HUDEP-2 (cell line): ENCODE data around the gene TMEM165.

Experiments
- DNase-seq, 76 experiments: peaks; one replicate each; lab custom pipeline; 2025; ENCODE audit not compliant: unreplicated experiment in 76 of 76; lab: John Stamatoyannopoulos, UW

The TMEM165 gene

GRCh38 chr4:55366621-55367020 lies 29.1 kb upstream of the TMEM165 start:
- DNase-seq, result no peak

DNA sequence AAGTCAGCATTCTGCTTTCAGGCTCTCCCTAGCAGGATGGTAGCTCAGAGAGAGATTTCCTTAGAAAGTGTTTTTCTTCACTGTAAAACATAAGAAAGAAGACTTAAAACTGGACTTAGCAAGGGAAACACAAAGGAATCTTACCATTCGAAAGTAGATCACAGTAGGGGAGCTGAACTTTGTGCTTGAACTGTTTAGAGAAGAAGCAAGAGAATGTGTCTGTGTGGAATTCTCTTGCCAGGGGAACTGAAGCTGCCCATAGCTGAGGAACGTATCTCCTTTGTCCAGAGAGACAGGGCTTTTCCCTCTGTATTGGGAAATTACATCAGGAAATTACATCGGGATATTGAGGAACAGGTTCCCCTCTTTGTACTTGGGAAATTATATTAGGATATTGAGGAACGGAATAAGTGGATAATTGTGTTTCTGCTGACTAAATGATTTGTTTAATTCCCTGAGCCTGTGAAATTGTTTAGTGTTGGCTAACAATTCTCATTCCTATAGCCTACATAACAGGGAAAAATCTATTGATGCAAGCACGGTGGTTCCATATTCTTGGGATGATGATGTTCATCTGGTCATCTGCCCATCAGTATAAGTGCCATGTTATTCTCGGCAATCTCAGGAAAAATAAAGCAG lies 28.6 kb upstream of the TMEM165 start:
- no peak for DNase-seq

DNA sequence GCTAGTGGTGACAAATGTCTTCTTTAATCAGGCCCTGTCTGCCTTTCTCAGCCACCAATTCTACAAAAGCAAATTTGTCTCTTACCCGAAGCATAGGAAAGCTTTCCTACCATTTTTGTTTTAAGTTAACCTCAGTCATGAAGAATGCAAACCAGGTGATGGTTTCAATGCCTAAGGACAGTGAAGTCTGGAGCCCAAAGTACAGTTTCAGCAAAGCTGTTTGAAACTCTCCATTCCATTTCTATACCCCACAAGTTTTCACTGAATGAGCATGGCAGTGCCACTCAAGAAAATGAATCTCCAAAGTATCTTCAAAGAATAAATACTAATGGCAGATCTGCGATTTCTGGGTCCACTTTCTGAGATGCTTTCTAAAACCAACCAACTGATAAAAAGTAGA lies 25.8 kb upstream of the TMEM165 start:
- no peak for DNase-seq

DNA sequence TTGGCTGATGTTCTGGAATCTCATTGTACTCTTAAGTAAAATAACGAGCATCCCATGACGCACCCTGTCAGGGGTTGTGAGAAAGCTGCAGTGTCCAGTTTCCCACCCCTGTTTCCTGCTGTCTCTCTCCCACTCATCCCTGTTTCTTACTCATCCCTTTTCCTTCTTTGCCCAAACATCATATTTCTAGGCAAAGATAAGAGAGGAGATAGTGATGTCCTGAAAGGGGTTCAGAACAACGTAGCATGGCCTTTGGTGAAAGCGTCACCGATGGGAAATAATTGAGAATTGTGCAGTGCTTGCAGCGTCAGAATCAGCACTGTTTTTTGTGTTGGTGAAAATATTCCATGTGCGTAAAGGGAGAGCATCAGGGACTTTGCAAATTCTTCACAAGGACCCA lies 23.5 kb upstream of the TMEM165 start:
- DNase-seq, result no peak

GRCh38 chr4:55373461-55373860 lies 22.3 kb upstream of the TMEM165 start:
- no peak for DNase-seq

DNA sequence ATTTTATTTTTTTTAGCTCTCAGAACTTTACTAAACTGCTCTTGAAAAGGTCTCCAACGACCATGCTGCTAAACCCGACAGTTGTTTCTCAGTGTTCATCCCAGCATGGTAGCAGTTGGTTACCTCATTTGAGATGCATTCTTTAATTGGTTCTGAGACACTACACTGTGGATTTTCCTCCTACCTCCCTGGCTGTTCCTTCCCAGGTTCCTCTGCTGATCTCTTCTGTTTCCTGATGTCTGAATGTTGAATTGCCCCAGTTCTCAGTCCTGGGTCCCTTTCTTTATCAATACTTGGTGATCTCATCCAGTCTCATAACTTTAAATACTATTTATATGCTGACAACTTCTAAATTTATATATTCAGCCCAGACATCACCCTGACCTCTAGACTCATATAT lies 19.1 kb upstream of the TMEM165 start:
- DNase-seq, result no peak

DNA sequence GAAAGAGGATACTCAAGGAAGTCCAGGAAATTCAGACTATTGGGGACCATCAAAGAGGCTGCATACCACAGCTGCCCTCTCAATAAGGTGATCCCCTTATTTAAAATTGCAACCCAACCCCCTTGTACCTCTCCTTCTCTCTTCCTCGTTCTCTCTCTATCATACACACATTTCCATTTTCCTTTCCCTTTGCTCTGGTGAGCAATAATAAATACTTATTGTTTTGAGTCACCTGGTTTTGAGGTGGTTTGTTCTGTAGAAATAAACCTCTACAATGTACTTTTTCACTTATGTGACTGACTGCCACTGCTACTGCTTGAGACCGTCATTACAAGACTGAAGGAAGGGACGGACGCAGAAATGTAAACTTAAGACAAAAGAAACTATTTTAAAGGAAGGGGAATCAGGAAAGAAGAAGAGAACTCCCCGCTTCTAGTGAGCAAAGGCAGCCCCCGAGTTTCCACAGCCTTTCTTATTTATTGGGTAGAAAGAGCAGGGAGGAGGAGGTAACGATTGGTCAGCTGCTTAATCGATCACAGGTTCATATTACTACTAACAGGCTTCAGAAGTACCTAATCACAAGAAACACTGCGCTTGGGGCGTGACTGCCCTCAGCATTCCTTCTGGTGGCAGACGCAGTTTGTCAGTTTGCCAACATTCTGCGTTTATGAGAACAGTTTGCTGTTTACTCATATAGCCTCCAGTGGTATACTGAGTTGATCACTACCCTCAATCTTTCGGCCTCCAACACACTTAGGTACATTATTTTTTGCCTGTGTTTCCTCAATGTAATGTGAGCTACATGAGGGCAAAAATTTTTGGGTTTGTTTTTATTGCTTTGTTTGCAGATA lies 16.9 kb upstream of the TMEM165 start:
- peak in 73 of 76 experiments; percentile 11 to 84 (median 55) for DNase-seq

DNA sequence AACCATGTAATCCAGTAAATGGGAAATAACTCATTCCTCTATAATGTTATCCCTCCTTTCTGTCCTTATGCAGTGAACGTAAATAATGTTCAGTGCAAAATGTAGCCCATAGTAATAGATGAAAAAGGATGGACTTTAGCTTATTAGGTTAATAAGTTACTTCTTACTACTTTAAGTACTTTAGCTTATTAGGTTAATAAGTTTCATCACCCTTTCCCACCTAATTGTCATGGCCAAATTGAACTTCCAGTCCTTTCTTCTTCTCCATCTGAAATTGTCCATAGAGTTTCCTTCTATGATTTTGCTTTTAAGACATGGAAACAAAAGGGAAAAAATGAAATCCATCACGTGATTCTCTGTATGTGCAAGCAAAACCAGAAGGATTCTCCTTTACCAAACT lies 15.2 kb upstream of the TMEM165 start:
- no peak for DNase-seq

GRCh38 chr4:55381502-55381901 lies 14.3 kb upstream of the TMEM165 start:
- peak in 2 of 76 experiments; percentile 18 to 27 for DNase-seq

DNA sequence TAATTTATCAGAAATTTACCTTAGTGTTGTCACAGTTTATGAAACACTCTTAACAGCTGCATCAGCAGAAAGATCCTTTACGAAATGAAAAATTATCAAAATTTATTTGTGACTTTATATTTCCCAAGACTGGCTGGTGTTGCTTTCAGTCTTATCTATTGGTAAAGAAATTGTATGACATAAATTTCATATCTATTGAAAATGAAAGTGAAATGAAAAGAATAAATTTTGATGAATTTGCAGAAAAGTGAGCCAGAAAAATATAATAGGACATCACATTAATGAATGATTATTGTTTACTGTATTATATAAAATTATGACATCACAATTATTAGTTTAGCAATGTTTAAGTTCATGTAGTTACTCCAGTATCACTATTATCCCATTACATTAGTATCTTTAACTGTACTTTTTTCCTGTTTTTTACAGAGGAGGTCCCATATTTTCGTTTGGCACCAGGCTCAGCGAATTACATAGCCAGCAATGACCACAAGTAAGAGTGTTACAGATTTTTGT lies 13.2 kb upstream of the TMEM165 start:
- no peak for DNase-seq

GRCh38 chr4:55385201-55385649 lies 10.5 kb upstream of the TMEM165 start:
- DNase-seq, result peak in 14 of 76 experiments; percentile 6 to 40 (median 21)

DNA sequence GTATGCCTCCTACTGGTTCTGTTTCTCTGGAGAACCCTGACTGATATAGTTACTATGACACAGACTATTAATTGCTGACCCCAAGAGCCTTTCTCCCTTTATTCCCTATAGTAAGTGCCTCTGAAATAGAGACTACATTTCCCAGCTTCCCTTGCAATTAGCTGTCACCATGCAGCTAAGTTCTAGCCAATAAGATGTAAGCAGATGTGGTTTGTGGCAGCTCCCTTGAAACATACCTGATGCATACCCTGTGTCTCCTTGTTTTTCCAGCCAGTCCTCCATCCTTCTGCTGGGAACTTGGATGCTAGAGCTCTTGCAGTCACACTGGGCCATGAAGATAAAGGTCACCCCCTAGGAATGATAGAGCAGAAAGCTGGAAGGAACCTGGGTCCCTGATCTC lies 9.7 kb upstream of the TMEM165 start:
- peak in 41 of 76 experiments; percentile 1 to 76 (median 38) for DNase-seq

- peak in 74 of 76 experiments; percentile 16 to 96 (median 79) for DNase-seq
Measured at GRCh38 chr4:55386840-55387239, 8.9 kb upstream of the TMEM165 start.

DNA sequence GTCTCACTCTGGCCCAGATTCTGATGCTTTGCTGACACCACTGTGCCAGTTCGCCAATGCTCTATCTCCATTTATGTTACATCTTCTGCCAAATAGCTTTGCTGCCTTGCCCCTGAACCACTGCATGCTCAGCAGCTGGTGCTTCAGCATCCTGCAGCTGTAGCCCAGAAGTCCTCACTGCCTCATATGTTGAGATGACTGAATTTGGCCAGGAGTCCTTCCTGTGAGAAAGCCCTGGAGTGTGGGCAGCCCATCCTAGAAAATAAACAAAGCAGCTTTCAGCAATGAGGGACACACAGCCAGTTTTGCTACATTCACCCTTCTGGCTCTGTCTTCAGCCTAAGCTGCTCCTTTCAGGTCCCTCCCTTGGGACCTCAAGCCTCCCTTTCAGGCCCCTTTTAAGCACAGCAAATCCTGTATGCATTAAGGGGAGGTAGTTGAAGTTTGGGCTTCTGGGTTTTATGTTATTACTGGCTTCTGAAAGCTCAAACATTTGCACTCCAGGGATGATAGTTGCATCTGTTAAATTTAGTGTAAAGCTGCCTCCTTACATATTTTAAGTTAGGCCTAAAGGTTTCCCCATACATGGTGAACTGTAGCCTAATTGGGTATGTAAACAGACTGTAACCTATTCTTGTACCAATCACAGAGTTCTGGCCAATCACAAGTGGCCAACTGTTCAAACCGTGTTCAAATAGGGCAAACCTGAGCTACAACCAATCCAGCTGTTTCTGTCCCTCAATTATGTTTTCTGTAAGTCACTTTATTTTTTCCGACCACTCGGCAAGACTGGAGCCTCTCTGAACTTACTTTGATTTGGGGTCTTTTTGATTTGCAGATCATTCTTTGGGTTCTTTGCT lies 2.1 kb upstream of the TMEM165 start:
- DNase-seq, result no peak

- no peak for DNase-seq
Measured at GRCh38 chr4:55395218-55395528, 584 bp upstream of the TMEM165 start.

GRCh38 chr4:55396308-55397125 lies 760 bp downstream of the TMEM165 start:
- peak in 7 of 76 experiments; percentile 11 to 41 (median 24) for DNase-seq

- DNase-seq, result peak in 1 of 76 experiments; percentile 10
Measured at GRCh38 chr4:55397126-55397436, 1.3 kb downstream of the TMEM165 start.

DNA sequence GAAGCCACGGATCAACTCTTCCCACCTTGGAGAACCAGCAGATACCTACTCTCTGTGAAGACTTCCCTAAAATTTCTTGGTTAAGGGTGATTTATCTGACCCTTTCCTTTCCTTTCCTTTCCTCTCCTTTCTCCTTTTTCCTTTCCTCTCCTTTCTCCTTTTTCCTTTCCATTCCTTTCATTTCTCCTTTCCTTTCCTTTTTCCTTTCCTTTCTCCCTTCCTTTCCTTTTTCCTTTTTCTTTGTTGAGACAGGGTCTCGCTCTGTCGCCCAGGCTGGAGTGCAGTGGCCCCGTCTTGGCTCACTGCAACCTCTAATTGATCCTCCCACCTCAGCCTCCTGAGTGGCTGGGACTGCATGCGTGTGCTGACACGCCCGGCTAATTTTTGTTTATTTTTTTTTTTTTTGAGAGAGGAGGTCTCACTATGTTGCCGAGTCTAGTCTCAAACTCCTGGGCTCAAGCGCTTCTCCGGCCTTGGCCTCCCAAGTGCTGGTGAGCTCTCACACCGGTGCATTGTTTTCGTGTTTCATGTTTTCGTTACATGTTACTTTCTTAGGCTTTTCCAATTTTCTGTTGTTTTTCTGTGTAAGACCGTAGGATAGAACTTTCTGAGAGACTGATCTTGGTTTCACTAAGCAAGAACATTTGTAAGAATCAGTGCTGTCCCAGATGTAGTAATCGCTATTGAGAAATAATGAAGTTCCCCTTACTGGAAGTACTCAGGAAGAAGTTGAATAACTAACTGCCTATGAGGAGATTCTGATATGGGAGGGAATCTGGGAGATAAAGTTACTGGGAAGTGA lies 2.0 kb downstream of the TMEM165 start:
- DNase-seq, result peak in 1 of 76 experiments; percentile 1

GRCh38 chr4:55398461-55398860 lies 2.7 kb downstream of the TMEM165 start:
- DNase-seq, result peak in 13 of 76 experiments; percentile 5 to 40 (median 22)
